ENCODE results near the gene ERI2. TPM values are rescaled to one million over a fixed set of nuclear protein-coding genes. Genes with fewer than 3 reads are reported as not detected.

Gene ERI2
- total RNA-seq, 1 experiment from 2014 or later = 22.4 TPM

GRCh38 chr16:20826039-20826566 is 19.8 kb upstream of the ERI2 start:
- no CpG with 5 or more reads among the region's 3 CpGs for WGBS (ENCODE audit: extremely low coverage, insufficient read length, low lambda C conversion rate)

More at GRCh38 chr16:20826039-20826566, 19.8 kb upstream of the ERI2 start:
- Histone ChIP-seq H2BK15ac (ENCODE audit: low read depth, low read length) (no peak overlapping the region), H3T11ph (ENCODE audit: low read length) (no peak overlapping the region), H3K23ac (ENCODE audit: insufficient read length, low read depth, low read length) (no peak overlapping the region), H3K4me1 (ENCODE audit: insufficient read depth, low read length) (no peaks in the 10 kb centered on the region), H3K4me2 (ENCODE audit: insufficient read depth, insufficient read length, low read length) (no peak overlapping the region), H2AFZ (ENCODE audit: low read length) (no peak overlapping the region), H2AK5ac (ENCODE audit: insufficient read length, low read length) (no peak overlapping the region), H4K20me1 (ENCODE audit: control insufficient read depth, insufficient read depth, insufficient read length) (no peaks in the 10 kb centered on the region), H3K27ac (ENCODE audit: insufficient read length, low read depth, low read length) (no peak overlapping the region), H3K79me2 (ENCODE audit: insufficient read depth, low read length) (no peaks in the 10 kb centered on the region), H2BK5ac (ENCODE audit: insufficient read length, low read length) (no peak overlapping the region), H3K23me2 (ENCODE audit: insufficient read length, low read depth, low read length, poor library complexity, severe bottlenecking) (no peaks in the 10 kb centered on the region), H3K79me1 (ENCODE audit: insufficient read depth, low read depth, low read length, poor library complexity, severe bottlenecking) (no peaks in the 10 kb centered on the region), H3K9ac (ENCODE audit: extremely low read depth, insufficient read length, low read length) (no peak overlapping the region), H3K18ac (ENCODE audit: insufficient read length, low read depth, low read length) (no peak overlapping the region), H3K14ac (ENCODE audit: insufficient read depth, low read length) (no peak overlapping the region), H2BK12ac (ENCODE audit: insufficient read length, low read depth, low read length) (no peak overlapping the region), H4K91ac (ENCODE audit: insufficient read length, low read depth, low read length) (no peak overlapping the region), H3K9me3 (ENCODE audit: control insufficient read depth, low read depth, low read length) (no peaks in the 10 kb centered on the region), H2BK120ac (ENCODE audit: low read depth, low read length, poor library complexity, severe bottlenecking) (no peak overlapping the region), H3K56ac (ENCODE audit: insufficient read length, low read depth, low read length) (no peak overlapping the region), H2BK20ac (ENCODE audit: low read depth, low read length, poor library complexity, severe bottlenecking) (no peak overlapping the region), H3K4ac (ENCODE audit: low read depth, low read length) (no peak overlapping the region), H3K27me3 (ENCODE audit: insufficient read depth, low read length) (no peaks in the 10 kb centered on the region), H4K8ac (replicated peaks; ENCODE audit: insufficient read length, low read depth, low read length) (no peak overlapping the region), H4K5ac (ENCODE audit: insufficient read length, low read depth, low read length) (no peak overlapping the region)
- Mint-ChIP-seq H3K27ac (no peak overlapping the region; a peak in 1 of 7 replicates), H3K4me1 (no peaks in the 10 kb centered on the region), H3K27me3 (ENCODE audit: low read depth) (no peaks in the 10 kb centered on the region), H3K4me3 (no peak overlapping the region), H3K36me3 (ENCODE audit: insufficient read depth in 1 of 3, low read depth in 3 of 3) (peaks cover 0 to 43% (median 26%) of the 10 kb centered on the region in 3 experiments; a peak in 4 of 7 replicates), H3K9me3 (no peaks in the 10 kb centered on the region)
- DNase-seq = no peak
- TF ChIP-seq, protein P1, sequence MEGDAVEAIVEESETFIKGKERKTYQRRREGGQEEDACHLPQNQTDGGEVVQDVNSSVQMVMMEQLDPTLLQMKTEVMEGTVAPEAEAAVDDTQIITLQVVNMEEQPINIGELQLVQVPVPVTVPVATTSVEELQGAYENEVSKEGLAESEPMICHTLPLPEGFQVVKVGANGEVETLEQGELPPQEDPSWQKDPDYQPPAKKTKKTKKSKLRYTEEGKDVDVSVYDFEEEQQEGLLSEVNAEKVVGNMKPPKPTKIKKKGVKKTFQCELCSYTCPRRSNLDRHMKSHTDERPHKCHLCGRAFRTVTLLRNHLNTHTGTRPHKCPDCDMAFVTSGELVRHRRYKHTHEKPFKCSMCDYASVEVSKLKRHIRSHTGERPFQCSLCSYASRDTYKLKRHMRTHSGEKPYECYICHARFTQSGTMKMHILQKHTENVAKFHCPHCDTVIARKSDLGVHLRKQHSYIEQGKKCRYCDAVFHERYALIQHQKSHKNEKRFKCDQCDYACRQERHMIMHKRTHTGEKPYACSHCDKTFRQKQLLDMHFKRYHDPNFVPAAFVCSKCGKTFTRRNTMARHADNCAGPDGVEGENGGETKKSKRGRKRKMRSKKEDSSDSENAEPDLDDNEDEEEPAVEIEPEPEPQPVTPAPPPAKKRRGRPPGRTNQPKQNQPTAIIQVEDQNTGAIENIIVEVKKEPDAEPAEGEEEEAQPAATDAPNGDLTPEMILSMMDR (conservative IDR thresholded peaks at IDR 0.05) = no peak

Measured in H9 (cell line).